SK-N-MC (cell line): ENCODE results near the gene CAMK1G.

Experiments
- EZH2 ChIP-seq: fragments of 200-600 bp; sonication (generic); IDR thresholded peaks from one replicate; pipeline ENCODE4 v1.6.1; 2017; ENCODE audit warnings: antibody characterized with exemption
- POLR2AphosphoS5 ChIP-seq: IDR thresholded peaks from 2 replicates; pipeline ENCODE4 v1.6.1; 2012; ENCODE audit warnings: mild to moderate bottlenecking, low read depth, low read length, borderline replicate concordance

GRCh38 chr1:209647156-209647555 is 63.6 kb downstream of the CAMK1G start:
- no peak for TF ChIP-seq EZH2
- TF ChIP-seq POLR2AphosphoS5: no peak
